Transverse colon (tissue), 3 donors: ENCODE results near the gene SCN4B.

Source experiments
- CTCF ChIP-seq, 5 experiments: fragments of 200-600 bp in 3 of 5; fragments of 450-650 bp in 2 of 5; sonication (generic) in 3 of 5; IDR thresholded peaks; 1 replicate in 2 of 5; 2 replicates in 3 of 5; pipeline ENCODE4 v1.5.1; 2016 to 2017; ENCODE audit warnings: antibody characterized with exemption in 5 of 5, inconsistent platforms in 3 of 5, mild to moderate bottlenecking in 2 of 5, moderate library complexity in 1 of 5
- EP300 ChIP-seq: sonication (generic); formaldehyde crosslinking; IDR thresholded peaks from one replicate; pipeline ENCODE4 v1.6.1; 2017; ENCODE audit warnings: antibody characterized with exemption, low read depth
- POLR2A ChIP-seq: fragments of 450-650 bp; IDR thresholded peaks from one replicate; pipeline ENCODE4 v1.6.1; 2016; ENCODE audit warnings: antibody characterized with exemption, mild to moderate bottlenecking, moderate library complexity

GRCh38 chr11:118152020-118152551 is 537 bp downstream of the SCN4B start:
- TF ChIP-seq CTCF (IDR thresholded peaks at IDR 0.05) (no peak), EP300 (no peak), POLR2A (no peak)
